Measurements from ENCODE around the gene CRIM1.

GRCh38 chr2:36486521-36487044, 131.0 kb downstream of the CRIM1 start:
- TF ChIP-seq POLR2AphosphoS5 (IDR thresholded peaks at IDR 0.05) (no peak), EP300 (IDR thresholded peaks at IDR 0.05) (no peak)
- TF ChIP-seq, protein P1, sequence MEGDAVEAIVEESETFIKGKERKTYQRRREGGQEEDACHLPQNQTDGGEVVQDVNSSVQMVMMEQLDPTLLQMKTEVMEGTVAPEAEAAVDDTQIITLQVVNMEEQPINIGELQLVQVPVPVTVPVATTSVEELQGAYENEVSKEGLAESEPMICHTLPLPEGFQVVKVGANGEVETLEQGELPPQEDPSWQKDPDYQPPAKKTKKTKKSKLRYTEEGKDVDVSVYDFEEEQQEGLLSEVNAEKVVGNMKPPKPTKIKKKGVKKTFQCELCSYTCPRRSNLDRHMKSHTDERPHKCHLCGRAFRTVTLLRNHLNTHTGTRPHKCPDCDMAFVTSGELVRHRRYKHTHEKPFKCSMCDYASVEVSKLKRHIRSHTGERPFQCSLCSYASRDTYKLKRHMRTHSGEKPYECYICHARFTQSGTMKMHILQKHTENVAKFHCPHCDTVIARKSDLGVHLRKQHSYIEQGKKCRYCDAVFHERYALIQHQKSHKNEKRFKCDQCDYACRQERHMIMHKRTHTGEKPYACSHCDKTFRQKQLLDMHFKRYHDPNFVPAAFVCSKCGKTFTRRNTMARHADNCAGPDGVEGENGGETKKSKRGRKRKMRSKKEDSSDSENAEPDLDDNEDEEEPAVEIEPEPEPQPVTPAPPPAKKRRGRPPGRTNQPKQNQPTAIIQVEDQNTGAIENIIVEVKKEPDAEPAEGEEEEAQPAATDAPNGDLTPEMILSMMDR (IDR thresholded peaks at IDR 0.05): no peak

Data from suprapubic skin (tissue), 4 donors.